Cardiac muscle cell (in vitro differentiated cells and primary cell): ENCODE measurements around the gene ITM2B. TPM values are rescaled to one million over a fixed set of nuclear protein-coding genes. Genes with fewer than 3 reads are reported as not detected.

ENCODE experiments used
- DNase-seq, 2 donors: peaks; one replicate each; pipeline versions ENCODE4 v3.0.0 to v3.0.0-alpha.2; 2010 to 2017; ENCODE audit warnings: low read depth in 1 of 2, low spot score in 1 of 2
- H3K27ac ChIP-seq: fragments of 200-600 bp; sonication (generic); 2 replicates; pipeline ENCODE4 v1.5.1; 2016
- H3K27me3 ChIP-seq: fragments of 200-600 bp; sonication (generic); 2 replicates; pipeline ENCODE4 v1.6.0; 2016; ENCODE audit warnings: control low read depth
- H3K36me3 ChIP-seq: fragments of 200-600 bp; sonication (generic); 2 replicates; pipeline ENCODE4 v1.5.1; 2016; ENCODE audit warnings: control low read depth
- H3K4me1 ChIP-seq: fragments of 200-600 bp; sonication (generic); 2 replicates; pipeline ENCODE4 v1.8.1; 2017; ENCODE audit warnings: low read depth, mild to moderate bottlenecking, mixed run types
- H3K4me3 ChIP-seq: fragments of 200-600 bp; sonication (generic); 2 replicates; pipeline ENCODE4 v1.5.1; 2016; ENCODE audit warnings: mild to moderate bottlenecking
- H3K9me3 ChIP-seq: fragments of 200-600 bp; sonication (generic); 2 replicates; pipeline ENCODE4 v1.5.1; 2017; ENCODE audit warnings: low read depth, mild to moderate bottlenecking, control low read depth
- polyA plus RNA-seq: library from polyadenylated mRNA; unstranded; fragments of >200 nt; fragmentation: Nextera tagmentation; extraction: Ambion mirVana; gene quantifications from 2 replicates; pipeline ENCODE4 v1.2.1, GENCODE V29; 2016
- total RNA-seq: library from RNA; depleted of rRNA; stranded (reverse); fragments of >200 nt; gene quantifications from 2 replicates; pipeline ENCODE4 v1.2.3, GENCODE V29; 2016
- TF ChIP-seq, protein P1 (sequence below): IDR thresholded peaks from 2 replicates; pipeline ENCODE4 v1.5.1; 2012; ENCODE audit warnings: low read depth, mild to moderate bottlenecking, low read length

ITM2B gene
- total and polyA plus RNA-seq, 2 experiments from 2014 or later, result 135 to 360 TPM

DNA sequence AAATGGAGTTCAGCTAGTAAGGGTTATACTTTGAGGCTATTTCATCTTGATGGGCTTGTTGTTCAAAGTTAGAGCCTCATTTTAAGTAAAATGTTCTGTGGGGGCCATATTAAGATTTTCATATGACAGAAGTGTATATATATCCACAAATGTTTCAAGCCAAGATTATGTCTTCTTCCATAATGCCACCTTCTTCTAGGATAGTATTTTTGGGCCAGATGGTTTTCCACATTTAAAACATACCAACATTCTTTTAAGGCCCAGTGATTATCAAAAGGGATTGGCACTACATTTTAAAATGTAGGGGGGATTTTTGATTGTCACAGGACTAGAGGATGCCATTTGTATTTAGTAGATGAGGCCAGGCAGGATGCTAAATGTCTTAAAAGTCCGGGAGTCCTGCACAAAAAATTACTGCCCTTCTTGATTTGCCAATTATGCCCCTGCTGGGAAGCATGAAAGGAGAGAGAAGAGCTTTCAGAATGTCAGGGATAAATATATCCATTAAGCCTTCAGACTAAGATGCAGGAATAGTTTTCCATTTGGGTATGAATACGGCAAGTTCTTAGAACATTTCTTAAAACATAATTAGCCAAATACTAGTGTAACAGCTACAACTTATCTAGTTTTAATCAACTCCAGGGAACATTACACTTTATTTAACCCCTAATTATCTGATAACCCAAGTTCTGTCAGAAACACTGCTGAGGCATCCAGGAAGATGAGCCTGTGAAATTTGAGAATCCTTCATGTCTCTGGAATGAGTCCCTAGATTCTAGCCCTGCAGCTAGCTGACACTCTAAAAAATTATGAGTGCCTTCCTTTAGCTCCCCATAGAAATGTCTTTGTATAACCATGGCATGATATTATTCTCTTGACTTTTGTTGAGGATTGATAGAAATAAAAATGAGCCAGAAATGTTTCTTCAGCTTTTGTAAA is 34.0 kb downstream of the ITM2B start:
- Histone ChIP-seq H3K27me3 (no peaks in the 10 kb centered on the region), H3K4me3 (no peak overlapping the region), H3K27ac (no peak overlapping the region), H3K4me1 (no peaks in the 10 kb centered on the region), H3K9me3 (no peaks in the 10 kb centered on the region), H3K36me3 (peaks cover 11% of the 10 kb centered on the region)
- TF ChIP-seq, protein P1, sequence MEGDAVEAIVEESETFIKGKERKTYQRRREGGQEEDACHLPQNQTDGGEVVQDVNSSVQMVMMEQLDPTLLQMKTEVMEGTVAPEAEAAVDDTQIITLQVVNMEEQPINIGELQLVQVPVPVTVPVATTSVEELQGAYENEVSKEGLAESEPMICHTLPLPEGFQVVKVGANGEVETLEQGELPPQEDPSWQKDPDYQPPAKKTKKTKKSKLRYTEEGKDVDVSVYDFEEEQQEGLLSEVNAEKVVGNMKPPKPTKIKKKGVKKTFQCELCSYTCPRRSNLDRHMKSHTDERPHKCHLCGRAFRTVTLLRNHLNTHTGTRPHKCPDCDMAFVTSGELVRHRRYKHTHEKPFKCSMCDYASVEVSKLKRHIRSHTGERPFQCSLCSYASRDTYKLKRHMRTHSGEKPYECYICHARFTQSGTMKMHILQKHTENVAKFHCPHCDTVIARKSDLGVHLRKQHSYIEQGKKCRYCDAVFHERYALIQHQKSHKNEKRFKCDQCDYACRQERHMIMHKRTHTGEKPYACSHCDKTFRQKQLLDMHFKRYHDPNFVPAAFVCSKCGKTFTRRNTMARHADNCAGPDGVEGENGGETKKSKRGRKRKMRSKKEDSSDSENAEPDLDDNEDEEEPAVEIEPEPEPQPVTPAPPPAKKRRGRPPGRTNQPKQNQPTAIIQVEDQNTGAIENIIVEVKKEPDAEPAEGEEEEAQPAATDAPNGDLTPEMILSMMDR, result no peak
- no peak for DNase-seq

DNA sequence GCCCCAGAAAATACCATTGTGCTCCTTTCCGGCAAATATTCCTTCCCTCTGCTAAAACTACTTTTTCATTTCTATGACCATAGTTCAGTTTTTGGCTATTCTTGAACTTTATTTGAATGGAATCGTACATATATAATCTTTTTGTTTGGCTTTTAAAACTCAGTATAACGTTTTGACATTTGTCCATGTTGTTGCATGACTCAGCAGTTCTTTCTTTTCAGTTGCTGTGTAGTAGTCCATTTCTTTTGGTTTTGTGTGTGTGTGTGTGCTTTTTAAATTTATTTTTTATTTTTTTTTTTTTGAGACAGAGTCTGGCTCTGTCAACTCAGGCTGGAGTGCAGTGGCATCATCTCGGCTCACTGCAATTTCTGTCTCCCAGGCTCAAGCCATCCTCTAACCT is 35.0 kb downstream of the ITM2B start:
- DNase-seq, result no peak
- Histone ChIP-seq H3K9me3 (no peaks in the 10 kb centered on the region), H3K4me3 (no peak overlapping the region), H3K4me1 (no peaks in the 10 kb centered on the region), H3K27me3 (no peaks in the 10 kb centered on the region), H3K27ac (no peak overlapping the region), H3K36me3 (peaks cover 1% of the 10 kb centered on the region)
- TF ChIP-seq, protein P1, result no peak

DNA sequence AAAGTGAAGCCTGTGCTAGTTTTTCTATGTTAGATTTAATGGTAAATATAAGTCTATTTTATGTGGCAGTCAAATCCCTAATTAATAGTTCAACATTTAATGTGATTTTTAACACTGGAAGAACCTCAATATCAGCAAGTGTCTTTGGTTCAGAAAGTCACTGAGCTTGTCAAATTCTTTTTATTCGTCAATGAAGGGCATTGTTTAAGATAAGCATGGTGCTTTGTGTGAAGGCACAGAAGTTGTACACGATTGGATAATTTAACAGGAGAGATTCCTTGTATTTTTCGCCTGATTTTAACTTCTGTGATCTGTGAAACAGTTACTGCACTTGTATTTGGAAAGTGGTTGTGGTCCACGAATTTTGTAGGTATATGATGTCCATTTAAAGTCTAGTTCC is 40.3 kb downstream of the ITM2B start:
- no peaks in the 10 kb centered on the region for H3K9me3 ChIP-seq
- H3K36me3 ChIP-seq, result no peaks in the 10 kb centered on the region
- no peaks in the 10 kb centered on the region for H3K27me3 ChIP-seq
- H3K27ac ChIP-seq, result no peak overlapping the region
- no peaks in the 10 kb centered on the region for H3K4me1 ChIP-seq
- no peak overlapping the region for H3K4me3 ChIP-seq
- DNase-seq, result no peak
- TF ChIP-seq, protein P1, result no peak

DNA sequence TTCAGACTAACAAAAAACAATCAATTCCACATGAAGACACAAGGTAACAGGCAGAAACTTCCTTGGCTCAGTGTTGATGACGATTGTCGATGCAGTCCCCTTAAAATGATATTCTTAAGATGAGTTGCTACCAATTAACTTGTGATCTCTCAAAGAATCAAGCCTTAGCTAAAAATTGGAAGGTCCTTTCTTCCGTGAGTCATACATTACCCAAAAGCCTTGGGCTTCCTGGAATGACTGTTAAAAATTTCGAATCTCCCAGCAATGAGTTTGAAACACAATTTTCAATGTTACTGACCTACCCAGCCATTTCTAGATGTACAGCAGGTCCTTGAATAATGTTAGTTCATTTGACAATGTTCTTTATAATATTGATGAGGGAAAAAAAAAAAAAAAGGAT is 42.5 kb downstream of the ITM2B start:
- TF ChIP-seq, protein P1, result no peak
- H3K27me3 ChIP-seq, result no peaks in the 10 kb centered on the region
- no peaks in the 10 kb centered on the region for H3K36me3 ChIP-seq
- no peak for DNase-seq
- no peaks in the 10 kb centered on the region for H3K9me3 ChIP-seq
- no peaks in the 10 kb centered on the region for H3K4me1 ChIP-seq
- H3K27ac ChIP-seq, result no peak overlapping the region
- H3K4me3 ChIP-seq, result no peak overlapping the region

DNA sequence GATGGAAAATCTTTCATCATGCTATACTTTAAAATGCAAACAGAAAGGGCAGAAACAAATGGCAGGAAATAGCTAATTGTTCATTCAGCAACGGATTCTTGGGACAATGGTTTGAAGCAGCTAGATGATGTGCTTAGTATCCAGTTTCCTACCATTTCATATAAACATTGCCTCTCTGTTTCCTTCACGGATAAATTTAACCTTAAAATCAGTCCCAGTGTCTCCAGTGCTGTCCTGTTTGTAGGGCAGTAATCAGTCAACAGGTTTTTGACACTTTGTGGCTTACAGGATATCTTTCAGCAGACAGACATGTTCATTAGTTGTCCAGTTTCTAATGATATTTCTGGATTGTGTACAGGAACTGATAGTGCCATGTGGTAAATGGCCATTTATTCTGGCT is 45.8 kb downstream of the ITM2B start:
- Histone ChIP-seq H3K4me3 (no peak overlapping the region), H3K27ac (no peak overlapping the region)

More for the DNA sequence above, 45.8 kb downstream of the ITM2B start:
- Histone ChIP-seq H3K36me3 (no peaks in the 10 kb centered on the region), H3K9me3 (no peaks in the 10 kb centered on the region), H3K4me1 (no peaks in the 10 kb centered on the region), H3K27me3 (no peaks in the 10 kb centered on the region)
- no peak for DNase-seq
- TF ChIP-seq, protein P1, result no peak
